Body of pancreas (tissue), 4 donors: ENCODE measurements around the gene BCHE.

Experiments used
- POLR2A ChIP-seq, 3 donors: fragments of 450-650 bp; IDR thresholded peaks; one replicate each; pipeline ENCODE4 v1.6.1; 2016; ENCODE audit warnings: antibody characterized with exemption in 3 of 3, mild to moderate bottlenecking in 2 of 3
- TF ChIP-seq, protein P1 (sequence below), 7 experiments: fragments of 450-650 bp in 4 of 7; fragments of 200-600 bp in 3 of 7; sonication (generic) in 3 of 7; IDR thresholded peaks; one replicate each; pipeline ENCODE4 v1.5.1; 2016 to 2019; ENCODE audit warnings: antibody characterized with exemption in 7 of 7

DNA sequence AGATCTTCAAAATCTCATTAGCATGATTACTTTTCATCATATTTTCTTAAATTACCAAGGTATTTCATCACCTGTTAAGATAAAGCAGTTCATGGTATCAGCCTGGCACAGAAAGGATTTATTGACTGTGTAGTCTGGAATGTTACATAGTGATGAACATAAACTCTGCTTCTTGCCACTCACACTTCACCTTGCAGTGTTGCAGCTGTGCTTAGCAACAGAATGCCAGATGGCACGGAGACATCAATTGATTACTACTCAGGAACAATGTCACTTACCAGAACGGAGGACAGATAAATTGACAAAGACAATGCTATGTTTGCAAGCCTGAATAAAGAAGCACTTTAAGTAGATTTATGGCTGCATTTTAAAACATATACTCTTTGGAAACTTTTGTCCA, 15.0 kb upstream of the BCHE start:
- TF ChIP-seq, protein P1, sequence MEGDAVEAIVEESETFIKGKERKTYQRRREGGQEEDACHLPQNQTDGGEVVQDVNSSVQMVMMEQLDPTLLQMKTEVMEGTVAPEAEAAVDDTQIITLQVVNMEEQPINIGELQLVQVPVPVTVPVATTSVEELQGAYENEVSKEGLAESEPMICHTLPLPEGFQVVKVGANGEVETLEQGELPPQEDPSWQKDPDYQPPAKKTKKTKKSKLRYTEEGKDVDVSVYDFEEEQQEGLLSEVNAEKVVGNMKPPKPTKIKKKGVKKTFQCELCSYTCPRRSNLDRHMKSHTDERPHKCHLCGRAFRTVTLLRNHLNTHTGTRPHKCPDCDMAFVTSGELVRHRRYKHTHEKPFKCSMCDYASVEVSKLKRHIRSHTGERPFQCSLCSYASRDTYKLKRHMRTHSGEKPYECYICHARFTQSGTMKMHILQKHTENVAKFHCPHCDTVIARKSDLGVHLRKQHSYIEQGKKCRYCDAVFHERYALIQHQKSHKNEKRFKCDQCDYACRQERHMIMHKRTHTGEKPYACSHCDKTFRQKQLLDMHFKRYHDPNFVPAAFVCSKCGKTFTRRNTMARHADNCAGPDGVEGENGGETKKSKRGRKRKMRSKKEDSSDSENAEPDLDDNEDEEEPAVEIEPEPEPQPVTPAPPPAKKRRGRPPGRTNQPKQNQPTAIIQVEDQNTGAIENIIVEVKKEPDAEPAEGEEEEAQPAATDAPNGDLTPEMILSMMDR (IDR thresholded peaks at IDR 0.05) = no peak
- no peak for TF ChIP-seq POLR2A (IDR thresholded peaks at IDR 0.05)
